HEK293 (cell line): ENCODE data around the gene CCNT1.
"Not testable (repeated sequence)": the region's sequence is repeated elsewhere in the genome, so short reads cannot be mapped to it uniquely, and the experiment has no call there.

Source experiments
- CTCF ChIA-PET: fragments of 350-600 bp; formaldehyde crosslinking; extraction: SDS; loops from one replicate; lab custom pipeline; 2021; ENCODE audit warnings: antibody characterized with exemption; lab: Yijun Ruan, JAX
- POLR2A ChIA-PET: fragments of 300-600 bp; formaldehyde crosslinking; extraction: SDS; loops from one replicate; lab custom pipeline; 2020; ENCODE audit warnings: antibody characterized with exemption, inconsistent platforms; lab: Yijun Ruan, JAX
- H3K27ac ChIP-seq: fragments of 200-500 bp; sonication (Bioruptor generic); 2 replicates; pipeline ENCODE4 v1.5.1; 2014; ENCODE audit warnings: low read depth, low read length, control low read depth, inconsistent platforms; ENCODE audit errors: extremely low read depth
- H3K36me3 ChIP-seq, 2 experiments: fragments of 200-500 bp in 1 of 2; sonication (Bioruptor generic) in 1 of 2; 1 replicate in 1 of 2; 2 replicates in 1 of 2; pipeline ENCODE4 v1.5.1; 2014 to 2017; ENCODE audit warnings: inconsistent platforms in 2 of 2, low read length in 2 of 2; ENCODE audit not compliant: control insufficient read depth in 2 of 2, insufficient read depth in 1 of 2
- H3K4me1 ChIP-seq: fragments of 200-500 bp; sonication (Bioruptor generic); 2 replicates; pipeline ENCODE4 v1.5.1; 2014; ENCODE audit warnings: mild to moderate bottlenecking, low read length, inconsistent platforms; ENCODE audit not compliant: control insufficient read depth, insufficient read depth
- H3K4me3 ChIP-seq: 2 replicates; pipeline ENCODE4 v1.5.1; 2011; ENCODE audit warnings: low read depth, mild to moderate bottlenecking, control low read depth, low read length, moderate library complexity
- H3K9me3 ChIP-seq: fragments of 200-500 bp; sonication (Bioruptor generic); 2 replicates; pipeline ENCODE4 v1.5.1; 2014; ENCODE audit warnings: low read depth, low read length, inconsistent platforms; ENCODE audit not compliant: control insufficient read depth, insufficient read depth
- KLF9 ChIP-seq: fragments of 450-650 bp; formaldehyde crosslinking; IDR thresholded peaks from 2 replicates; pipeline ENCODE4 v1.5.1; 2016; ENCODE audit warnings: missing biosample characterization, missing genetic modification characterization, low read depth
- MYNN ChIP-seq: fragments of 450-650 bp; formaldehyde crosslinking; IDR thresholded peaks from 2 replicates; pipeline ENCODE4 v1.5.1; 2016; ENCODE audit warnings: missing biosample characterization, missing genetic modification characterization, borderline replicate concordance
- PRDM4 ChIP-seq: fragments of 450-650 bp; formaldehyde crosslinking; IDR thresholded peaks from 2 replicates; pipeline ENCODE4 v1.5.1; 2017; ENCODE audit warnings: missing biosample characterization, missing genetic modification characterization
- RBAK ChIP-seq: fragments of 450-650 bp; formaldehyde crosslinking; IDR thresholded peaks from 2 replicates; pipeline ENCODE4 v1.5.1; 2016; ENCODE audit warnings: missing biosample characterization, missing genetic modification characterization
- YY2 ChIP-seq: fragments of 450-650 bp; formaldehyde crosslinking; IDR thresholded peaks from 2 replicates; pipeline ENCODE4 v1.5.1; 2016; ENCODE audit warnings: missing biosample characterization, missing genetic modification characterization
- ZBTB1 ChIP-seq: fragments of 450-650 bp; formaldehyde crosslinking; IDR thresholded peaks from 2 replicates; pipeline ENCODE4 v1.5.1; 2016; ENCODE audit warnings: missing biosample characterization, missing genetic modification characterization
- ZNF148 ChIP-seq: fragments of 450-650 bp; formaldehyde crosslinking; IDR thresholded peaks from 2 replicates; pipeline ENCODE4 v1.5.0; 2017; ENCODE audit warnings: missing biosample characterization, missing genetic modification characterization, borderline replicate concordance
- ZNF2 ChIP-seq: fragments of 450-650 bp; formaldehyde crosslinking; IDR thresholded peaks from 2 replicates; pipeline ENCODE4 v1.5.1; 2016; ENCODE audit warnings: missing biosample characterization, missing genetic modification characterization
- ZNF473 ChIP-seq: fragments of 450-650 bp; formaldehyde crosslinking; IDR thresholded peaks from 2 replicates; pipeline ENCODE4 v1.5.1; 2017; ENCODE audit warnings: missing biosample characterization, missing genetic modification characterization
- ZSCAN4 ChIP-seq: fragments of 450-650 bp; formaldehyde crosslinking; IDR thresholded peaks from 2 replicates; pipeline ENCODE4 v1.5.1; 2017; ENCODE audit warnings: missing biosample characterization, missing genetic modification characterization
- TF ChIP-seq, protein P1 (sequence below): fragments of 450-650 bp; formaldehyde crosslinking; IDR thresholded peaks from 2 replicates; pipeline ENCODE4 v1.5.1; 2016; ENCODE audit warnings: missing biosample characterization, missing genetic modification characterization
- TF ChIP-seq, protein P2 (sequence below): fragments of 450-650 bp; formaldehyde crosslinking; IDR thresholded peaks from 2 replicates; pipeline ENCODE4 v1.5.1; 2016; ENCODE audit warnings: missing biosample characterization, missing genetic modification characterization
- TF ChIP-seq, protein P3 (sequence below): fragments of 450-650 bp; formaldehyde crosslinking; IDR thresholded peaks from 2 replicates; pipeline ENCODE4 v1.5.1; 2016; ENCODE audit warnings: missing biosample characterization, missing genetic modification characterization

The CCNT1 gene

DNA sequence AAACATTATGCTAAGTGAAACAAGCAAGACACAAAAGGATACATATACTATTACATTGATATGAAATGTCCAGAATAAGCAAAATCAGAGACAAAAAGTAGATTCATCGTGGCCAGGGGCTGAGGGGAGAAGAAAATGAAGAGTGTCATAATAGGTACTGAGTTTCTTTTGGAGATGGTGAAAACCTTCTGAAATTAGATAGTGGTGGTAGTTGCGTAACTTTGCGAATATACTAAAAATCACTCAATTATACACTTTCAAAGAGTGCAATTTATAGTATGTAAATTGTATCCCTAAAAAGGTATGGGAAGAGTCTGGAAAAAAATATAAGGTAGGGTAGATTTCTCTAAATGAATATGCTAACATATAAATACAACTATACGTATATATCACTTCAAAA, 56.6 kb downstream of the CCNT1 start:
- peaks cover 86 to 95% of the 10 kb centered on the region in 2 experiments for H3K36me3 ChIP-seq
- H3K4me3 ChIP-seq: no peak overlapping the region
- CTCF ChIA-PET: interaction anchor here (0.6 to 0.7 kb wide), 2 partner anchors 126 to 193 kb away, joined by 3 to 4 read pairs; no protein-coding TSS in a partner anchor
- H3K27ac ChIP-seq: no peak overlapping the region
- TF ChIP-seq, protein P1, sequence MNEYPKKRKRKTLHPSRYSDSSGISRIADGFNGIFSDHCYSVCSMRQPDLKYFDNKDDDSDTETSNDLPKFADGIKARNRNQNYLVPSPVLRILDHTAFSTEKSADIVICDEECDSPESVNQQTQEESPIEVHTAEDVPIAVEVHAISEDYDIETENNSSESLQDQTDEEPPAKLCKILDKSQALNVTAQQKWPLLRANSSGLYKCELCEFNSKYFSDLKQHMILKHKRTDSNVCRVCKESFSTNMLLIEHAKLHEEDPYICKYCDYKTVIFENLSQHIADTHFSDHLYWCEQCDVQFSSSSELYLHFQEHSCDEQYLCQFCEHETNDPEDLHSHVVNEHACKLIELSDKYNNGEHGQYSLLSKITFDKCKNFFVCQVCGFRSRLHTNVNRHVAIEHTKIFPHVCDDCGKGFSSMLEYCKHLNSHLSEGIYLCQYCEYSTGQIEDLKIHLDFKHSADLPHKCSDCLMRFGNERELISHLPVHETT (tag by site-specific recombination): no peak
- TF ChIP-seq ZNF473 (tag by site-specific recombination) (no peak), ZNF2 (tag by site-specific recombination) (no peak), MYNN (tag by site-specific recombination) (no peak), ZSCAN4 (tag by site-specific recombination) (no peak), ZBTB1 (tag by site-specific recombination) (no peak), ZNF148 (tag by site-specific recombination) (no peak), PRDM4 (no peak), RBAK (tag by site-specific recombination) (no peak)
- TF ChIP-seq, protein P2, sequence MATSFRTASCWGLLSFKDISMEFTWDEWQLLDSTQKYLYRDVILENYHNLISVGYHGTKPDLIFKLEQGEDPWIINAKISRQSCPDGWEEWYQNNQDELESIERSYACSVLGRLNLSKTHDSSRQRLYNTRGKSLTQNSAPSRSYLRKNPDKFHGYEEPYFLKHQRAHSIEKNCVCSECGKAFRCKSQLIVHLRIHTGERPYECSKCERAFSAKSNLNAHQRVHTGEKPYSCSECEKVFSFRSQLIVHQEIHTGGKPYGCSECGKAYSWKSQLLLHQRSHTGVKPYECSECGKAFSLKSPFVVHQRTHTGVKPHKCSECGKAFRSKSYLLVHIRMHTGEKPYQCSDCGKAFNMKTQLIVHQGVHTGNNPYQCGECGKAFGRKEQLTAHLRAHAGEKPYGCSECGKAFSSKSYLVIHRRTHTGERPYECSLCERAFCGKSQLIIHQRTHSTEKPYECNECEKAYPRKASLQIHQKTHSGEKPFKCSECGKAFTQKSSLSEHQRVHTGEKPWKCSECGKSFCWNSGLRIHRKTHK (tag by site-specific recombination): no peak
- H3K9me3 ChIP-seq: no peaks in the 10 kb centered on the region
- H3K4me1 ChIP-seq: no peaks in the 10 kb centered on the region
- POLR2A ChIA-PET: no interaction called here

DNA sequence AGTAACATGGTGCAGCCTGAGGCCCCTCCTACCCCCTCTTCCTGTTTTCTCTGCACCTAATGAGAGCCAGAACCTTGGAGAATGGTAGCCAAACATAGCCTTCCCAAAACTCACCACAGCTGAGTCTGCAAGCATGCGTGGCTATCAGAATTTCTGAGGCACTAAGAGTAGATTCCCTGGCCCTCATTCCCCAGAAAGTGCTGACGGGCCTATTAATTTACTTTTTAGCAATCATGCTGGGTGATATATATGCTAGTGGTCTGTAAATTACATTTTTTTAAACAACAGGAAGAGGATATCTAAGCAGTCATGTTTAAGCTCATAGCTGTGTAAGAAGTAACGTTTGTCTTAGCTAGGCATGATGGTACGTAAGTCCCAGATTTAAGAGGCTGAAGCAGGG, 64.8 kb downstream of the CCNT1 start:
- ChIA-PET POLR2A (interaction anchor here (1.0 kb wide), 1 partner anchor 30 kb away, joined by 4 read pairs; the partner anchor contains the start of gene KANSL2), CTCF (no interaction called here)
- no peak for TF ChIP-seq KLF9
- TF ChIP-seq, protein P3, sequence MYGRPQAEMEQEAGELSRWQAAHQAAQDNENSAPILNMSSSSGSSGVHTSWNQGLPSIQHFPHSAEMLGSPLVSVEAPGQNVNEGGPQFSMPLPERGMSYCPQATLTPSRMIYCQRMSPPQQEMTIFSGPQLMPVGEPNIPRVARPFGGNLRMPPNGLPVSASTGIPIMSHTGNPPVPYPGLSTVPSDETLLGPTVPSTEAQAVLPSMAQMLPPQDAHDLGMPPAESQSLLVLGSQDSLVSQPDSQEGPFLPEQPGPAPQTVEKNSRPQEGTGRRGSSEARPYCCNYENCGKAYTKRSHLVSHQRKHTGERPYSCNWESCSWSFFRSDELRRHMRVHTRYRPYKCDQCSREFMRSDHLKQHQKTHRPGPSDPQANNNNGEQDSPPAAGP (tag by site-specific recombination): no peak
- no peak for TF ChIP-seq YY2 (tag by site-specific recombination)
- Histone ChIP-seq H3K4me3 (no peak overlapping the region), H3K9me3 (no peaks in the 10 kb centered on the region), H3K27ac (no peak overlapping the region), H3K36me3 (peaks cover 45 to 79% of the 10 kb centered on the region in 2 experiments), H3K4me1 (no peaks in the 10 kb centered on the region)

DNA sequence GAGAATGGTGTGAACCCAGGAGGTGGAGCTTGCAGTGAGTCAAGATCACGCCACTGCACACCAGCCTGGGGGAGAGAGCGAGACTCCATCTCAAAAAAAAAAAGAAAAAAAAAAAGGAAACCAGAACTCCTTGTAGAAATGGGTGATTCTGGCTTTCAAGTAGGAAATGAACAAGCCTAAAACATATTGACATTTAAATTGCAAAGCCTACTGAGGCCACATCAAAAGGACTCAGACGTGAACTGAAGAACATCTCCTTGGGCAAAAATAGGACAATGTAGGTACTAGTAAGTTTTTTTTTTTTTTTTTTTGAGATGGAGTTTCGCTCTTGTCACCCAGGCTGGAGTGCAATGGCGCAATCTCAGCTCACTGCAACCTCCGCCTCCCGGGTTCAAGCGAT, 71.2 kb downstream of the CCNT1 start:
- ChIA-PET CTCF (interaction anchor here (0.7 kb wide), 1 partner anchor 170 kb away, joined by 5 read pairs; no protein-coding TSS in a partner anchor), POLR2A (interaction anchor here (0.6 kb wide), 1 partner anchor 33 kb away, joined by 4 read pairs; no protein-coding TSS in a partner anchor)
- H3K9me3 ChIP-seq, H3K4me1 ChIP-seq, H3K27ac ChIP-seq, H3K4me3 ChIP-seq: not testable (repeated sequence)
- H3K36me3 ChIP-seq: peaks cover 23 to 44% of the 10 kb centered on the region in 2 experiments
